Peyer's patch (tissue), 4 donors: Measurements from ENCODE around the gene DIS3L2. TPM values are rescaled to one million over a fixed set of nuclear protein-coding genes. Genes with fewer than 3 reads are reported as not detected.
"Not testable (repeated sequence)": the region's sequence is repeated elsewhere in the genome, so short reads cannot be mapped to it uniquely, and the experiment has no call there.

Experiments
- DNase-seq, 3 donors: peaks; one replicate each; pipeline ENCODE4 v3.0.0-alpha.2; 2017 to 2019
- H3K27ac ChIP-seq, 4 donors: fragments of 200-600 bp; sonication (generic); one replicate each; pipeline ENCODE4 v1.5.1; 2016 to 2019
- H3K27me3 ChIP-seq, 2 donors: fragments of 200-600 bp; sonication (generic); one replicate each; pipeline ENCODE4 v1.5.1; 2019
- H3K36me3 ChIP-seq, 3 donors: fragments of 200-600 bp; sonication (generic); one replicate each; pipeline ENCODE4 v1.5.1; 2016 to 2019
- H3K4me1 ChIP-seq, 4 donors: fragments of 200-600 bp; sonication (generic); one replicate each; pipeline ENCODE4 v1.5.1; 2016 to 2019
- H3K4me3 ChIP-seq, 4 donors: fragments of 200-600 bp; sonication (generic); 1 replicate in 3 of 4; 2 replicates in 1 of 4; pipeline ENCODE4 v1.5.1; 2016 to 2019; ENCODE audit warnings: mild to moderate bottlenecking in 1 of 4
- H3K9me3 ChIP-seq, 4 donors: fragments of 200-600 bp; sonication (generic); one replicate each; pipeline ENCODE4 v1.5.1; 2016 to 2019; ENCODE audit warnings: mild to moderate bottlenecking in 1 of 4
- POLR2A ChIP-seq, 2 donors: fragments of 450-650 bp; IDR thresholded peaks; one replicate each; pipeline ENCODE4 v1.5.1; 2017; ENCODE audit warnings: antibody characterized with exemption in 2 of 2, mild to moderate bottlenecking in 2 of 2, moderate library complexity in 2 of 2
- total RNA-seq, 4 donors: library from RNA; depleted of rRNA; stranded (reverse); fragments of >200 nt; gene quantifications; one replicate each; pipeline ENCODE4 v1.1.0, GENCODE V29; 2016
- TF ChIP-seq, protein P1 (sequence below), 6 experiments: fragments of 450-650 bp in 4 of 6; fragments of 200-600 bp in 2 of 6; sonication (generic) in 1 of 6; IDR thresholded peaks; one replicate each; pipeline ENCODE4 v1.5.1; 2017 to 2019; ENCODE audit warnings: antibody characterized with exemption in 6 of 6, mild to moderate bottlenecking in 3 of 6, moderate library complexity in 1 of 6

Gene DIS3L2
- total RNA-seq, 4 donors from 2014 or later: 26.4 to 147 (median 58.3) TPM

DNA sequence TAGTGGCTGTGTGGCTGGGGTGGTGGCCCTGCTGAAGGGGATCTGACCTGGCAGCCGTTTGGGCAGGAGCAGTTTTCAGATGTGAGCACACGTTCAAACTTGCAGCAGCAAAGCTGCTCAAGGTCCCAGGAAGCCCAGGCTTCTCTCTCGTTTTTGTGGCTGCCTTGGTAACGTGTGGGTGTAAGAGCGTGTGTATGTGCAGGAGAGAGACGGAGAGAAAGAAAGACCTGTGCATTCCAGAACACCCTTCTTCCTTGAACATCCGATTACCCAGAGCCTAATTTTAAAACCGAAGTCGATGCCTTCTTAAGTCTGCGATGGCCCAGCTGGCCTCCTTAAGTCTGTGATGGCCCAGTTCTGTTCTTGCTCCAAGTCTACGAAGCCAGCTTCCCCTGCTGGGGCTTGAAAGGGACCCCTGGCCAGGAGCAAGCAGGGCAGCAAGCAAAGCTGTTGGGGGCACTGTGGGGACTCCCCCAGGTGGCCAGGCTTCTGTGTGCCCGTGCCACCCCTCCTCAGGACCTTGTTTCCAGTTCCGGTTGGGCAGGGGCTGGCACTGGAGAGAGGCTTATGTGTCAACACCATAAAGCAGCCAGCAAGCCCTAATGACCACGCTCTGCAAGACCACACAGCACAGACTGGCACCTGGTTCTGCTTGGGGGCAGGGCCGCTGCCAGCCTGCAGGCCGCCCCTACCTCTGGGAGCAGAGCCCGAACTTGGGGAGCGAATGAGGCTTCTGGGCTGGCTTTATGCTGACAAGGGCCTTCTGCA, 361.2 kb downstream of the DIS3L2 start:
- Histone ChIP-seq H3K27me3 (no peaks in the 10 kb centered on the region), H3K27ac (peak overlapping the region in 1 of 4 donors; percentile 42), H3K36me3 (no peaks in the 10 kb centered on the region), H3K4me3 (no peak overlapping the region), H3K4me1 (no peaks in the 10 kb centered on the region), H3K9me3 (no peaks in the 10 kb centered on the region)
- no peak for TF ChIP-seq POLR2A (IDR thresholded peaks at IDR 0.05)
- TF ChIP-seq, protein P1, sequence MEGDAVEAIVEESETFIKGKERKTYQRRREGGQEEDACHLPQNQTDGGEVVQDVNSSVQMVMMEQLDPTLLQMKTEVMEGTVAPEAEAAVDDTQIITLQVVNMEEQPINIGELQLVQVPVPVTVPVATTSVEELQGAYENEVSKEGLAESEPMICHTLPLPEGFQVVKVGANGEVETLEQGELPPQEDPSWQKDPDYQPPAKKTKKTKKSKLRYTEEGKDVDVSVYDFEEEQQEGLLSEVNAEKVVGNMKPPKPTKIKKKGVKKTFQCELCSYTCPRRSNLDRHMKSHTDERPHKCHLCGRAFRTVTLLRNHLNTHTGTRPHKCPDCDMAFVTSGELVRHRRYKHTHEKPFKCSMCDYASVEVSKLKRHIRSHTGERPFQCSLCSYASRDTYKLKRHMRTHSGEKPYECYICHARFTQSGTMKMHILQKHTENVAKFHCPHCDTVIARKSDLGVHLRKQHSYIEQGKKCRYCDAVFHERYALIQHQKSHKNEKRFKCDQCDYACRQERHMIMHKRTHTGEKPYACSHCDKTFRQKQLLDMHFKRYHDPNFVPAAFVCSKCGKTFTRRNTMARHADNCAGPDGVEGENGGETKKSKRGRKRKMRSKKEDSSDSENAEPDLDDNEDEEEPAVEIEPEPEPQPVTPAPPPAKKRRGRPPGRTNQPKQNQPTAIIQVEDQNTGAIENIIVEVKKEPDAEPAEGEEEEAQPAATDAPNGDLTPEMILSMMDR (IDR thresholded peaks at IDR 0.05): no peak
- DNase-seq: peak in 2 of 3 donors; percentile 37 to 42

DNA sequence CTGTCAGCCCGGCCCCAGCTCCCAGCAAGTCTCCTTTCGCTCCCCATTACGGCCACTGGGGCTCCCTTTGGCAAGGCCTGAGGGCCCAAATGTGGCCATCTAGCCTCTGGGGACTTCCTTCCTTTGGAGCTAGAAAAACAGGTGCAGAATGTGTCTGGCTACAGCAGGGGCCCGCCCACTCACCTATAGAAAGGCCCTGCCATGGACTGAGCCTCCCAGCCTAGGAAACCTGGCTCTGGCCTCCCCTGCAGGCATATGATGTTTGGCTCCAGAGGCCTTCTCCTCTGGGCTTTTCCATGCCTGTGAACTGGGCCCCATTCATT, 361.8 kb downstream of the DIS3L2 start:
- H3K36me3 ChIP-seq: no peaks in the 10 kb centered on the region
- TF ChIP-seq, protein P1 (IDR thresholded peaks at IDR 0.05): no peak
- H3K4me1 ChIP-seq: no peaks in the 10 kb centered on the region
- H3K9me3 ChIP-seq: no peaks in the 10 kb centered on the region
- peak in 1 of 3 donors; percentile 40 for DNase-seq
- H3K27me3 ChIP-seq: no peaks in the 10 kb centered on the region
- no peak overlapping the region for H3K4me3 ChIP-seq
- no peak overlapping the region for H3K27ac ChIP-seq

DNA sequence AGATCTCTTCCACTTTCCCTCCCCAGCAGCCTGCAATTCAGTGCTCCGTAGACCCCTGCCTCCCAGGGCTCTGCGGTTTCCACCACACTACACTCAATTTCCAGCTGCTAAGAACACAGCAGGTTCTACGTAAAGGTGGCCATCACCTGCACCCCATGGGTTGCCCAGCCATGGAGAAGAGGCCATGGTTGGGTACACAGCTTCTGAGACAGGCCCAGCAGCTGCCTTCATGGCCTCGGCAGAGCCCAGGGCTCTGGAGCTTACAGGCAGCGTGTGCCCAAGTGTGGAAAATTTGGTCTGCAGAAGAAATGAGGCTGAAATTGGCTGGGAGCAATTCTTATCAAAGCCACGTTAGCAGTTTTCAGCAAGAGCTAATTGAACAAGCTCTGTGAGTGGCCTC, 362.5 kb downstream of the DIS3L2 start:
- not testable (repeated sequence) for H3K4me3 ChIP-seq, H3K36me3 ChIP-seq, H3K4me1 ChIP-seq, H3K9me3 ChIP-seq, H3K27ac ChIP-seq, H3K27me3 ChIP-seq
- peak in 1 of 3 donors; percentile 23 for DNase-seq

DNA sequence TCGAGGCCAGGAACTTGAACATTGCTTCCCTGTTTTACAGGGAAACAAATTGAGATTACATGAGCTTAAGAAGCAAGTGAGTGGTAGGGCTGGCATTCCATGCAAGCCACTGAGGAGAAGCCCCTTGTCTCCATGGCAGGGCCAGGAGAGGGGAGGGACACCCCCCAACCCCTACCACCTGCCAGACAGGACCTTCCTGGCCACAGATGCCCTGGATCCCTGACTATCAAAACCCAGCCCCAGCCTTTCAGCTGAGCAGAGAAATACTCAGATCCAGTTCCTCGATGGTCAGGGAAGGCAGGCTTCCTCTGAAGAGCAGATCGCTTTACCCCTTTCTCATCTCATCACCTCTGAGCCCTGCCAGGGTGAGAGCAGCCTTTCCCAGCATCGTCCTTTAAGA, 363.3 kb downstream of the DIS3L2 start:
- Histone ChIP-seq H3K9me3 (no peaks in the 10 kb centered on the region), H3K27ac (no peak overlapping the region), H3K4me1 (no peaks in the 10 kb centered on the region), H3K4me3 (no peak overlapping the region), H3K27me3 (no peaks in the 10 kb centered on the region), H3K36me3 (no peaks in the 10 kb centered on the region)
- peak in 1 of 3 donors; percentile 36 for DNase-seq
- TF ChIP-seq, protein P1 (IDR thresholded peaks at IDR 0.05): no peak
- TF ChIP-seq POLR2A (IDR thresholded peaks at IDR 0.05): no peak

DNA sequence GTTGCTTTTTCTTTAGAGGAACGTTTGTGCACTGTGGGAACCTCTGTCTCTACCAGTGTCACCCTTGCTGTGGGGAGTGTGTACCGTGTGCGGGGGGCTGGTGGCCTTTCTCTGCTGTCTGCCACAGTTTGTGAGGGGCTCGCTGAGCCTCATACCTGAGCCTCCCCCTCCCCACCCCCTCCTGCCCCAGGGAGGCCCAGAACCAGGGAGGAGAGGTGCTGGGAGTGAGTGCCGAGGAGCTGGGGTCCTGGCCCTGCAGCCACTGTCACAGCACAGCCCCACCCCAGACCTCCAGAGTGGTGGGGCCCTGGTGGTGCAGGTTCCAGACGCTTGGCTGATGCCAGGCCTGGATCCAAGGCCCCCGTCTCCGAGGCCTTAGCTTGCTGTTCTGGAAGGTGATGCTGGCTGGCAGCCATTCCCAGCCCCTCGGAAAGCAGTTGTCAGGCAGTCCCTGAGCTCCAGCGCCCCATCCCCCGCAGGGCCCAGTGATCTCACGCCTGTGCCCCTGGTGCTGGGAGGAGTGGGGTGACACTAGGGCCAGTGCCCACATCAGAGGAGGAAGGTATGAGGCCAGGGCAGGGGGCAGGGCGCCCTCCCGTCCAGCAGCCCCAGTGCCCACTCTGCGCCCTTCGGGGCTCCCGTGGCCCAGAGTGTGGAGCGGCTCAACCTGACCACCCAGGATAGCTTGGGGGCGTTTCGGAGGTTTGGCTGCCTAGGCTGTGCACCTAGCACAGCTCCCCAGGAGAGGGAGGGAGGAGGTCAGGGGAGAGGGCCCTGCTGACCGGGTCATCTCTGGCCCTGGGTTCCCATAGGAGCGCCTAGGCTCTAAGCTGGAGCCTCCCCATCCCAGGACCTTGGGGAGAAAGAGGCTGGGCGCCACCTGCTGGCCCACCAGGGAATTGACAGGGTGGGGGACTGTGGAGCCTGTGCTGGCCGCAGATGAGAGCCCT, 364.1 kb downstream of the DIS3L2 start:
- no peaks in the 10 kb centered on the region for H3K36me3 ChIP-seq
- TF ChIP-seq, protein P1 (IDR thresholded peaks at IDR 0.05): peak; percentile 11 to 76 (median 55)
- TF ChIP-seq POLR2A (IDR thresholded peaks at IDR 0.05): no peak
- H3K27ac ChIP-seq: no peak overlapping the region
- no peaks in the 10 kb centered on the region for H3K9me3 ChIP-seq
- DNase-seq: peak; percentile 43 to 71 (median 61)
- H3K4me3 ChIP-seq: no peak overlapping the region
- no peaks in the 10 kb centered on the region for H3K4me1 ChIP-seq
- no peaks in the 10 kb centered on the region for H3K27me3 ChIP-seq
